KMS-11 (cell line): Measurements from ENCODE around the gene INSYN1.

ENCODE experiments used
- H2AFZ ChIP-seq: fragments of 200-600 bp; sonication (generic); 2 replicates; pipeline ENCODE4 v1.6.1; 2016; ENCODE audit warnings: antibody characterized with exemption, mixed run types, low read depth
- H3K27ac ChIP-seq: fragments of 200-600 bp; sonication (generic); 2 replicates; pipeline ENCODE4 v1.6.1; 2016; ENCODE audit warnings: mild to moderate bottlenecking, mixed run types
- H3K27me3 ChIP-seq: fragments of 200-600 bp; sonication (generic); 2 replicates; pipeline ENCODE4 v1.6.1; 2017; ENCODE audit warnings: mild to moderate bottlenecking, low read depth, mixed run types, moderate library complexity; ENCODE audit not compliant: insufficient read depth
- H3K36me3 ChIP-seq: fragments of 200-600 bp; sonication (generic); 2 replicates; pipeline ENCODE4 v1.6.1; 2017; ENCODE audit warnings: mild to moderate bottlenecking, mixed run types; ENCODE audit not compliant: insufficient read depth
- H3K4me1 ChIP-seq: fragments of 200-600 bp; sonication (generic); 2 replicates; pipeline ENCODE4 v1.6.1; 2016; ENCODE audit warnings: mild to moderate bottlenecking, low read depth, mixed run types; ENCODE audit not compliant: poor library complexity, severe bottlenecking
- H3K4me2 ChIP-seq: fragments of 200-600 bp; sonication (generic); 2 replicates; pipeline ENCODE4 v1.7.0; 2016; ENCODE audit warnings: mild to moderate bottlenecking, mixed run types
- H3K4me3 ChIP-seq: fragments of 200-600 bp; sonication (generic); IDR thresholded peaks from 2 replicates; pipeline ENCODE4 v1.6.1; 2017; ENCODE audit warnings: low read depth, low read length, mixed read lengths; ENCODE audit not compliant: insufficient read depth
- H3K79me2 ChIP-seq: fragments of 200-600 bp; sonication (generic); 2 replicates; pipeline ENCODE4 v1.6.1; 2016; ENCODE audit warnings: low read depth, mixed run types; ENCODE audit not compliant: insufficient read depth
- H3K9ac ChIP-seq: fragments of 200-600 bp; sonication (generic); 2 replicates; pipeline ENCODE4 v1.6.1; 2016; ENCODE audit warnings: mild to moderate bottlenecking, mixed run types
- H4K20me1 ChIP-seq: fragments of 200-600 bp; sonication (generic); 2 replicates; pipeline ENCODE4 v1.6.1; 2016; ENCODE audit warnings: mild to moderate bottlenecking, mixed run types; ENCODE audit not compliant: insufficient read depth
- CTCF ChIP-seq: fragments of 200-600 bp; sonication (generic); conservative IDR thresholded peaks from 2 replicates; pipeline ENCODE4 v1.6.1; 2017; ENCODE audit warnings: low read depth, mild to moderate bottlenecking, antibody characterized with exemption, low read length, moderate library complexity, mixed read lengths

Gene INSYN1

GRCh38 chr15:73699249-73700040 is 53.7 kb downstream of the INSYN1 start:
- H3K4me2 ChIP-seq = no peak overlapping the region
- H3K27ac ChIP-seq = no peak overlapping the region
- no peak overlapping the region for H3K4me3 ChIP-seq
- H2AFZ ChIP-seq = no peak overlapping the region
- no peaks in the 10 kb centered on the region for H3K27me3 ChIP-seq
- no peaks in the 10 kb centered on the region for H3K79me2 ChIP-seq
- no peaks in the 10 kb centered on the region for H3K4me1 ChIP-seq
- TF ChIP-seq CTCF = no peak
- H3K9ac ChIP-seq = no peak overlapping the region
- no peaks in the 10 kb centered on the region for H3K36me3 ChIP-seq
- H4K20me1 ChIP-seq = no peaks in the 10 kb centered on the region

GRCh38 chr15:73697033-73697467 is 56.1 kb downstream of the INSYN1 start:
- no peak overlapping the region for H3K4me2 ChIP-seq

GRCh38 chr15:73696641-73697001 is 56.5 kb downstream of the INSYN1 start:
- no peaks in the 10 kb centered on the region for H3K79me2 ChIP-seq
- no peak overlapping the region for H3K4me2 ChIP-seq
- no peak for TF ChIP-seq CTCF
- no peak overlapping the region for H3K4me3 ChIP-seq
- no peaks in the 10 kb centered on the region for H3K27me3 ChIP-seq
- no peaks in the 10 kb centered on the region for H4K20me1 ChIP-seq
- no peak overlapping the region for H3K9ac ChIP-seq
- no peak overlapping the region for H3K27ac ChIP-seq
- H3K4me1 ChIP-seq = no peaks in the 10 kb centered on the region
- no peak overlapping the region for H2AFZ ChIP-seq
- H3K36me3 ChIP-seq = no peaks in the 10 kb centered on the region

More at GRCh38 chr15:73697033-73697467, 56.1 kb downstream of the INSYN1 start:
- no peak for TF ChIP-seq CTCF
- Histone ChIP-seq H3K27ac (no peak overlapping the region), H3K27me3 (no peaks in the 10 kb centered on the region), H3K36me3 (no peaks in the 10 kb centered on the region), H3K9ac (no peak overlapping the region), H4K20me1 (no peaks in the 10 kb centered on the region), H3K4me3 (no peak overlapping the region), H3K79me2 (no peaks in the 10 kb centered on the region), H2AFZ (no peak overlapping the region), H3K4me1 (no peaks in the 10 kb centered on the region)

GRCh38 chr15:73695773-73696640 is 57.1 kb downstream of the INSYN1 start:
- Histone ChIP-seq H3K4me3 (no peak overlapping the region), H3K9ac (no peak overlapping the region), H3K79me2 (no peaks in the 10 kb centered on the region), H3K4me1 (no peaks in the 10 kb centered on the region), H3K27me3 (no peaks in the 10 kb centered on the region), H2AFZ (no peak overlapping the region), H3K4me2 (no peak overlapping the region), H4K20me1 (no peaks in the 10 kb centered on the region), H3K27ac (no peak overlapping the region), H3K36me3 (no peaks in the 10 kb centered on the region)
- TF ChIP-seq CTCF = no peak
